OCI-LY3 (cell line): ENCODE measurements around the gene COX17.

Source experiments
- EZH2phosphoT487 ChIP-seq: fragments of 200-600 bp; shearing (Covaris generic); IDR thresholded peaks from 2 replicates; pipeline ENCODE4 v1.6.1; 2018; ENCODE audit warnings: antibody characterized with exemption, mixed run types, low read depth
- TF ChIP-seq, protein P1 (sequence below): fragments of 200-600, 300-600 bp; sonication (generic); IDR thresholded peaks from 2 replicates; pipeline ENCODE4 v1.5.1; 2014; ENCODE audit warnings: antibody characterized with exemption, low read length, low read depth

DNA sequence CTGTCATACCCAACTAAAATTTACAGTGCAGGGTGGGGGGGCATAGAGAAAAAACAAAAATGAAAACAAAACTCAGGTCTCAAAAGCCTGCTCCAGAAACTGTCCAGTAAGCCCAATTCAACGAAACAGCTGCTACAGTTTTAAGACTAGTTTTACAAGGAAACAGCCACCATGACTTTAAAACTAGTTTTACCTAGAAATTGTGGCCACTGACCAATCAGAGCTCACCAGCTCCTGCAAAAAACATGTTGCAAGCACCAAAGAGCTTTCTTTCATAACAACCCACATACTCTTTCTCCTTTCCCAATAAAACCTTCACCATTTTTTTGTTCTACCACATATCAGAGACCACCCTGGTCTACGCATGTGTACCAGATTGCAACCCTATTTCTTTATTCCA is 18.3 kb upstream of the COX17 start:
- TF ChIP-seq, protein P1, sequence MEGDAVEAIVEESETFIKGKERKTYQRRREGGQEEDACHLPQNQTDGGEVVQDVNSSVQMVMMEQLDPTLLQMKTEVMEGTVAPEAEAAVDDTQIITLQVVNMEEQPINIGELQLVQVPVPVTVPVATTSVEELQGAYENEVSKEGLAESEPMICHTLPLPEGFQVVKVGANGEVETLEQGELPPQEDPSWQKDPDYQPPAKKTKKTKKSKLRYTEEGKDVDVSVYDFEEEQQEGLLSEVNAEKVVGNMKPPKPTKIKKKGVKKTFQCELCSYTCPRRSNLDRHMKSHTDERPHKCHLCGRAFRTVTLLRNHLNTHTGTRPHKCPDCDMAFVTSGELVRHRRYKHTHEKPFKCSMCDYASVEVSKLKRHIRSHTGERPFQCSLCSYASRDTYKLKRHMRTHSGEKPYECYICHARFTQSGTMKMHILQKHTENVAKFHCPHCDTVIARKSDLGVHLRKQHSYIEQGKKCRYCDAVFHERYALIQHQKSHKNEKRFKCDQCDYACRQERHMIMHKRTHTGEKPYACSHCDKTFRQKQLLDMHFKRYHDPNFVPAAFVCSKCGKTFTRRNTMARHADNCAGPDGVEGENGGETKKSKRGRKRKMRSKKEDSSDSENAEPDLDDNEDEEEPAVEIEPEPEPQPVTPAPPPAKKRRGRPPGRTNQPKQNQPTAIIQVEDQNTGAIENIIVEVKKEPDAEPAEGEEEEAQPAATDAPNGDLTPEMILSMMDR = no peak
- no peak for TF ChIP-seq EZH2phosphoT487
